Measurements from ENCODE around the gene OVCH2.
"Not testable (repeated sequence)": the region's sequence is repeated elsewhere in the genome, so short reads cannot be mapped to it uniquely, and the experiment has no call there.

OVCH2 gene

DNA sequence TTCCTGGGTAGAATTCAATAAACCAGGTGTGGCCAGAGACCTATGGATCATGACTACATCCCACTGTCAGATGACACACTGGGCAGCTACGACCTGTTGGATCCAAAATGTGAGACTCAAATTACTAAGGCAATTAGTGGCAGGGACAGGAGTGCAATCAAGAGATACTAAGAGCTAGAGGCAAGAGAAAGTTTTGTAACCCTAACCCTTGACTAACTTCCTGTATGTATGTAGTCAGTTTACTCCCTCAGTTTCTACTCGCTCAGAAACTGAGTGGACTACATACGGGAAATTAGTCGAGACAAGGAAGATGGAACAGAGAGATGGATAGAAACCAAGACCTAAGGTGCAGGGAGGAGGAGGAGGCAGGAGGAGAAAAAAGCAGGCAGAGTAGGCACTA lies 35.6 kb downstream of the OVCH2 start:
- DNase-seq, result no peak

GRCh38 chr11:7668911-7669310 lies 37.4 kb downstream of the OVCH2 start:
- no peak for DNase-seq

- no peak for DNase-seq
Observed at GRCh38 chr11:7668464-7668863, 37.8 kb downstream of the OVCH2 start.

DNA sequence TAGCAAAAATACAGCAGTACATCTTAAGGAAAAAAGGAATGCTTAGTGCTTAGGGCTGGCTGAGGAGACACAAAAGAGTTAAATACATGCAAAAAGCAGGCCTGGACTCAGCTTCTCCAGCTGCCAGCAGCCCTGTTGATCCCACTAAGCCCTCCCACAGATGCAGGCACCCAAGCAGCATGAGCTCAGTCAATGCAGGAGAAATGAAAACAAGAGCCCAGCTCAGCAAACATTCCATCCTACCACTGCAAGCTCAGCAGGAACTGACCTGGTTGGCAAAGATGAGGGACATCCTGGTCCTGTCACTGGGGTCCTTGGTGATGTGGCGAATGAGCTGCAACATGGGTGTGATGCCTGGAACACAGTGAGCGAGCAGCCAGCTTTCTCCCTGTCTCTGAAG lies 38.8 kb downstream of the OVCH2 start:
- no peak for DNase-seq

DNA sequence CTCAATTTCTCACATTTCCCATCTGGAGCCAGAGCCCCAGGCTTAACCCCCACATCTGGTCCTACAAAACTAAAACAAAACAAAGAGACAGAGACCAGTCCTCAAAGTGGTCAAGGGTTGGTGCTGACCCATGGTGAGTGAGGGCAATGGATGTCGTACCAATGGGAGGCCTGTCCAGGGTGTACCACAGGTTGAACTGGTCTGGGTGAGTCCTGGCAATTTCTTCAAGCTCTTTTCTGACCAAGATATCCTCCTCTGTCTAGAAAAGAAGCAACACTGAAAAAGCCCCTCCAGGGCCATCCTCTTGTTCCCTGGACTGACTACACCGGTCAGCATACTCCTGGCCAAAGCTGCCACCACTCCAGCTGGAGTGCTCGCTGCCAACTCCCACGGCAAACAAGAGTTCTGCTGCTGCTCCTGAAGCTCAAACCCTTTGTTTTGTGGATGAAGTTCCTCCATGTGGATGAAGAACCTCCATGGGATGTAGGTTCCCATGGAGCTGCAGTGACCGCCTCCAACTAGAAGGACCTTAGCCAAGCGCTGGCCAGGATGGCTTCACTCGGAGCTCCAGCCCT lies 39.9 kb downstream of the OVCH2 start:
- no peak for DNase-seq

DNA sequence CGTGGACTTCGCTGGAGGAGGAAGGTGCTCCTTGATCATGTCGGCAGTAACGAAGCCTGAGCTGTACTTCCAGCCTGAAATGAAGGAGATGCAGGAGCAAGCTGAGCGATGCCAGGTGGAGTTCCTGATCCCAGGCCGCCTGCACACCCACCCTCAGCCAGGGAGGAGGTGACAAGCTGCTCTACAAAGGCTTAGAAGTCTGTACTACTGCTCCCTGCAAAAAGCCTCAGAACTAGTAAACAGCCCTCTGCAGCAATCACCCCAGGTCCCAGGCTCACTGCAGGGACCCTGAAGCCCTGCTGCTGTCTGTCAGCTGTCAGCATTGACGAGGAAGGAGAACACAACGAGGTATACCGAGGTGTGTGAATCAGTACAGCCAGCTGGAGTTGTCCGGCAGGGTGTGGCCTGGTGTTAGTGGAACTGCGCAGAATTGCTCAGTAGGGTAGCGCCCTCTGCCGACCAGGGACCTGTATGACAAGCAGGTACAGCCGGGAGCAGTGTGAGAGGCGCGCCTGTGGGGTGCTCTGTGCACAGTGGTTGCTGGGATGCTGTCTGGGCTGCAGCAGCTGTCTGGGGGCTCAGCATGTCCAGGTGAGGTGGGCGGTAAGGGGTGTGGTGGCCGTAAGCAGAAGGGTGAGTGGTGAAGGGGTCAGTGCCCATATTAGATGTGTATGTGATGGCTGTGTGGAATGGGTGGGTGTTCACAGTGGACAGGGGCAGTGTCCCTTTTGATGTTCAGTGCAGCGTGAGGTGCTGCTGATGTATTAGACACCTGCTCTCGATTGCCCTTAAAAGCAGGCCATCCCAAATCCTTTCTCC lies 40.6 kb downstream of the OVCH2 start:
- DNase-seq, result peak; percentile 66

DNA sequence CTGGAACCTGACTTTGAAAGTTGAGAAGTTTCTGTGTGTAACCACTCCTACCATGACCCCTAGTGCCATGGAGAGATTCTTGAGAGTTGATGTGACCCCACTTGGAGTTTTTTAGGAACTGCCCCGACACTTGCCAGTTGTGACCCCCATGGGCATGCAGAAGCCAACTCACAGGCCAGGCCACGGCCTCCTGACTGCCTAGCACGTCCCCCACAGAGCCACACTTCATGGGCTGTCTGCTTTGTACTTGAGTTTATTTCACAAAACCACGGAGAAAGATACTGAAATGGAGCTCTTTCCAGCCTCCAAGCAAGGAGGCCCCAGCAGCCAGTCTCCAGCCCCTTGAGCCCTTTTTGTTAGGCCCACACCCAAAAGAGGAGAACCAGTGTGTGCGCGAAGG lies 41.4 kb downstream of the OVCH2 start:
- no peak for DNase-seq

GRCh38 chr11:7663531-7663930 lies 42.7 kb downstream of the OVCH2 start:
- not testable (repeated sequence) for DNase-seq

DNA sequence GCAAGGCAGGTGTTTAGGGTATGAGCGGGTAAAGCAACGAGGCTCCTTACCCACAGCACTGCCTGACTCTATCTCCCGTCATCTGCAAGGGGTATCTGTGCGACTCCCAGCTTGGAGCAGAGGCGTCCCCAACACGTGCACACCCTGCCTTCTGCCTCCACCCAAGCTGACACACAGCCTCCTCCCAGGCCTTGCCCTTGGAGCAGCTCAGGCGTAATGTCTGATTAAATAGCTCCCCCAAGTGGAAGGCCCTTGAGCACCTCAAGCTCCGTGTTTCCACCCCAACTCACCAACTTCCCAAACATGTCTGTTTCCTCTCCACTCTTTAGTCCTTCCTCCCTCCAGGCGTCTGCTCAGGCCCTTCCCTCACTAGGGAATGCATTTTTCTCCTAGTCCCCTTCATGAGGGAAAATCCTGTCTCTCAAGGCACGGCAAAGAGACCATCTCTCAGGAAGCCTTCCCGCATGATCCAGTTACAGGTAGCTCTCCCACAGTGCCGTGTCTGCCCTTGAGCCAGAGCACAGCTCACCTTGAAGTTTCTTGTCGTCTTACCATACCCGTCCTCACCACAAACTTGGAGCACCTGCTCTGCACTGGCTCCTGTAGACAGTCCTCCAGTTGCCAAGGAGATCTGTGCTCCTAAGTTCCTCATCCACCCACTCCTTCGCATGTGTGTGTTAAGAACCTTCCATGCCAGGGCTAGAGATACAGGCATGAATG lies 48.8 kb downstream of the OVCH2 start:
- DNase-seq, result peak; percentile 39

- DNase-seq, result no peak
Observed at GRCh38 chr11:7656704-7657103, 49.6 kb downstream of the OVCH2 start.

- DNase-seq, result no peak
Observed at GRCh38 chr11:7655253-7656217, 50.7 kb downstream of the OVCH2 start.

GRCh38 chr11:7654195-7654705 lies 52.0 kb downstream of the OVCH2 start:
- DNase-seq, result no peak

GRCh38 chr11:7651700-7652099 lies 54.6 kb downstream of the OVCH2 start:
- no peak for DNase-seq

DNA sequence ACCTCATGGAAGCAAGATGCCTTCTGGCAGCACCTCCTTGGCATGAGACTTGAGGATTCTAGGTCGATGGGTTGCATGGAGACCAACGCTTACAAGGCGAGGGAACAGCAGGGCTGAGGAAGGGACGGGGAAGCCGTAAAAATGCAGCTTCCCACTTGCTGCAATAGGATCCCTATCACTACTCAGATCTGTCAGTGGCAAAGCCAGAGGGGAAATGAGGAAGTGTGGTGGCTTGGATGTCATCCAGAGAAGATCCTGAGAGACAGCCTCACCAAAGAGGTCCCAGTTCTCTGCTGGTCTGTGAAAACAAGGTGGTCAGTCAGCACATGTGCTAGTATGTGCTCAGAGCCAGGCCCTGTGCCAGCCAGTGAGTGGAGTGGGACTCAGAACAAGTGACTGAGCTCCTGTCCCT lies 55.1 kb downstream of the OVCH2 start:
- no peak for DNase-seq

DNA sequence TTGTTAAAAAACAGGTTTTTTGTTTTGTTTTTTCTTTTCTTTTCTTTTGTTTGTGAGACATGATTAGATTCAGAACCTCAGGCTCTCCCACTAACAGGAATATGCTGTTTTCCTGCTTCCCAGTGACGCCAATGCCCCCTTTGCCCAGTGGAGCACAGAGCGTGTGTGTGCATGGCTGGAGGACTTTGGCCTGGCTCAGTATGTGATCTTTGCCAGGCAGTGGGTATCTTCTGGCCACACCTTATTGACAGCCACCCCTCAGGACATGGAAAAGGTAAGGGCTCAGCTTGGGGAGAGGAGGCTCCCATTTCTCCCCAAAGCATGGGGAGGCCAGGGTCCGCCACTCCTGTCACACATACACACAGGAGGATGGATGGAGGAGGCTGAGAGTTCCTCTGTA lies 58.0 kb downstream of the OVCH2 start:
- DNase-seq, result no peak

DNA sequence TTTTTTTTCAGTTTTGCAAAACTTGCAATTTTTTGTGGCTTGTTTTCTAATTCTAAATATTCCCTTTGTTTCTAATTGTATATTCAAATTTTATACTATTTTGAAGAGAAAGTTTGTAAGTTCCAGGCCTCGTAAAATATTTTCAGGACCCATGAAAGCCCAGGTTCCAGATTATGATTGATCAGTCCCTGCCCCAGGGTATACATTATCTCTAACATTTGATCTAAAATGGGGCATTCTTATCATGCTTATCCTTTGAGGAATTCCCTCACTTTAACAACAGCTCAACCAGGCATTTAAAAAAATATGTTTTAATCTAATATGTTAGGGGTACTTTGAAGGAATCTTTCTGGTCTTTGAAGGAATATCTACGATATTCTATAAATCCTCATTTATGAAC lies 59.4 kb downstream of the OVCH2 start:
- no peak for DNase-seq

DNA sequence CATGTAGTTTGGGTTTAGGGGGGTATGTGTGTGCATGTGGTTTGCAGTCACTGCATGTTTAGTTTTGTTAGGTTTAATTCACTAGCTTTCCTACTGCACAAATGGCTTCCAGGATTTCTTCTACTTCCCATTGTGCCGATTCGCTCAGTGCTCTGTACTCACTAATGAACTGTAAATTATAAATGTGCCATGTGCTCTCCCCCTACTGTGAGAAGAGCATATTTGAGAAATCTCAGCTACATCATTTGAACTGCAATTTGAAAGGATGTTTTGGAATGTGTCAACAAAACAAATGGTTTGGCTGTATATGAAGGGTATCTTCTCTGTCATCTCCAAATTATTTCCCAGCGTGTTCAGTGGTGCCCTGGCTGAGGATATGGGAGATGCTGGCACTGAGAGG lies 61.1 kb downstream of the OVCH2 start:
- no peak for DNase-seq

GRCh38 chr11:7643314-7643713 lies 63.0 kb downstream of the OVCH2 start:
- DNase-seq, result no peak

- no peak for DNase-seq
Observed at GRCh38 chr11:7642747-7643146, 63.5 kb downstream of the OVCH2 start.

DNA sequence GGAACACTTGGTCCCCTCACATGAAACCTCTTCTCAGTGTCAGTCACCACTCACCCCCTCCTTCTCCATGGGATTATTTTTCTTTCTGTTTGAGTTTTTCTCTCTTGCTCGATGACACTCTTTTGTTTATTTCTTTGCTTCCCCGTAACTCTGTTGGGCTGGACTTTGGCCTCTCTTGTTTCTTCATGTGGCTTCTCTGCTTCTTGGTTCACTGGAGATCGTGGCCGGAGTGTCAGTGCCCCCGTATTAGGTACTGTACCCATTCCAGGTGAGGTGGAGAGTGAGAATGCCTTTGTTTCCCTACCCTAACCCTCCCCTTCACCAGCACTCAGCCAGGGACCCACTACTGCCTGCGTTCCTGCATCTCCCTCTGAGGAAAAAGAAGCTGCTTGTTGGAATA lies 65.5 kb downstream of the OVCH2 start:
- no peak for DNase-seq

GRCh38 chr11:7639643-7640025 lies 66.6 kb downstream of the OVCH2 start:
- no peak for DNase-seq
